Neuronal stem cell (in vitro differentiated cells): ENCODE data around the gene ATXN10.

ENCODE experiments used
- DNase-seq: peaks from one replicate; pipeline ENCODE4 v3.0.0-alpha.2; 2013; ENCODE audit warnings: low spot score
- H2AFZ ChIP-seq: one replicate; pipeline ENCODE4 v1.6.1; 2013; ENCODE audit warnings: mild to moderate bottlenecking, low read length, inconsistent platforms
- H2AK5ac ChIP-seq: 2 replicates; pipeline ENCODE4 v1.6.1; 2013; ENCODE audit warnings: low read depth, mild to moderate bottlenecking, inconsistent platforms, low read length, moderate library complexity, mixed read lengths
- H2BK120ac ChIP-seq: 2 replicates; pipeline ENCODE4 v1.6.1; 2013; ENCODE audit warnings: low read depth, mild to moderate bottlenecking, inconsistent platforms, low read length, moderate library complexity, mixed read lengths
- H2BK12ac ChIP-seq: one replicate; pipeline ENCODE4 v1.6.1; 2013; ENCODE audit warnings: low read length, inconsistent platforms
- H2BK15ac ChIP-seq: 2 replicates; pipeline ENCODE4 v1.6.1; 2013; ENCODE audit warnings: mild to moderate bottlenecking, low read length, inconsistent platforms, mixed read lengths
- H2BK5ac ChIP-seq: one replicate; pipeline ENCODE4 v1.6.1; 2013; ENCODE audit warnings: inconsistent platforms, mild to moderate bottlenecking, low read length, moderate library complexity
- H3K14ac ChIP-seq: one replicate; pipeline ENCODE4 v1.6.1; 2013; ENCODE audit warnings: low read length, inconsistent platforms
- H3K18ac ChIP-seq: 2 replicates; pipeline ENCODE4 v1.6.1; 2013; ENCODE audit warnings: low read length, inconsistent platforms
- H3K23ac ChIP-seq: 2 replicates; pipeline ENCODE4 v1.6.1; 2013; ENCODE audit warnings: low read depth, mild to moderate bottlenecking, mixed read lengths, low read length, inconsistent platforms; ENCODE audit not compliant: poor library complexity
- H3K27ac ChIP-seq: replicated peaks from 3 replicates; pipeline ENCODE4 v1.5.1; 2013; ENCODE audit warnings: low read length, inconsistent platforms
- H3K27me3 ChIP-seq, 3 experiments: 2 replicates each; pipeline ENCODE4 v1.6.1; 2013; ENCODE audit warnings: low read length in 3 of 3, mild to moderate bottlenecking in 2 of 3, inconsistent platforms in 1 of 3, low read depth in 1 of 3, mixed read lengths in 1 of 3, moderate library complexity in 1 of 3; ENCODE audit not compliant: control insufficient read depth in 3 of 3, insufficient read depth in 3 of 3
- H3K36me3 ChIP-seq, 2 donors: replicated peaks in 1 of 2; 2 replicates each; pipeline ENCODE4 v1.6.1; 2013; ENCODE audit warnings: low read length in 2 of 2; ENCODE audit not compliant: control insufficient read depth in 2 of 2, insufficient read depth in 2 of 2
- H3K4ac ChIP-seq: 2 replicates; pipeline ENCODE4 v1.6.1; 2013; ENCODE audit warnings: inconsistent platforms, mild to moderate bottlenecking, low read length, moderate library complexity
- H3K4me1 ChIP-seq, 2 donors: 1 replicate in 1 of 2; 2 replicates in 1 of 2; pipeline ENCODE4 v1.6.1; 2013; ENCODE audit warnings: low read length in 2 of 2, low read depth in 1 of 2; ENCODE audit not compliant: control insufficient read depth in 2 of 2, insufficient read depth in 1 of 2
- H3K4me2 ChIP-seq: one replicate; pipeline ENCODE4 v1.6.1; 2013; ENCODE audit warnings: mild to moderate bottlenecking, low read length, inconsistent platforms; ENCODE audit not compliant: insufficient read depth, poor library complexity, severe bottlenecking
- H3K4me3 ChIP-seq, 2 donors: 2 replicates each; pipeline ENCODE4 v1.5.1; 2013; ENCODE audit warnings: low read length in 2 of 2, mild to moderate bottlenecking in 2 of 2, inconsistent platforms in 1 of 2, moderate library complexity in 1 of 2
- H3K79me1 ChIP-seq: one replicate; pipeline ENCODE4 v1.6.1; 2013; ENCODE audit warnings: low read depth, mild to moderate bottlenecking, inconsistent platforms, low read length, moderate library complexity
- H3K9ac ChIP-seq: one replicate; pipeline ENCODE4 v1.6.1; 2013; ENCODE audit warnings: mild to moderate bottlenecking, low read depth, low read length, inconsistent platforms; ENCODE audit not compliant: poor library complexity
- H3K9me3 ChIP-seq, 2 donors: replicated peaks in 1 of 2; 2 replicates each; pipeline versions ENCODE3 to v1.6.1; 2013; ENCODE audit warnings: low read length in 2 of 2, mild to moderate bottlenecking in 2 of 2, inconsistent platforms in 1 of 2, low read depth in 1 of 2, mixed read lengths in 1 of 2, moderate library complexity in 1 of 2; ENCODE audit not compliant: control insufficient read depth in 2 of 2, insufficient read depth in 1 of 2
- H4K8ac ChIP-seq: one replicate; pipeline ENCODE4 v1.6.1; 2013; ENCODE audit warnings: low read depth, mild to moderate bottlenecking, inconsistent platforms, low read length, moderate library complexity
- H4K91ac ChIP-seq: one replicate; pipeline ENCODE4 v1.6.1; 2013; ENCODE audit warnings: low read length, low read depth, mild to moderate bottlenecking, inconsistent platforms; ENCODE audit not compliant: poor library complexity
- WGBS, 2 donors: extraction: QIAGEN DNeasy Blood & Tissue Kit; methylation state at CpG; one replicate each; pipeline ENCODE4 v1.1.7; 2013; ENCODE audit warnings: missing lambda C conversion rate in 2 of 2, mixed read lengths in 1 of 2; ENCODE audit not compliant: insufficient read length in 2 of 2, insufficient replicate concordance in 1 of 2; ENCODE audit errors: extremely low coverage in 2 of 2; 5-methylcytosine and 5-hydroxymethylcytosine counted together

ATXN10 gene

DNA sequence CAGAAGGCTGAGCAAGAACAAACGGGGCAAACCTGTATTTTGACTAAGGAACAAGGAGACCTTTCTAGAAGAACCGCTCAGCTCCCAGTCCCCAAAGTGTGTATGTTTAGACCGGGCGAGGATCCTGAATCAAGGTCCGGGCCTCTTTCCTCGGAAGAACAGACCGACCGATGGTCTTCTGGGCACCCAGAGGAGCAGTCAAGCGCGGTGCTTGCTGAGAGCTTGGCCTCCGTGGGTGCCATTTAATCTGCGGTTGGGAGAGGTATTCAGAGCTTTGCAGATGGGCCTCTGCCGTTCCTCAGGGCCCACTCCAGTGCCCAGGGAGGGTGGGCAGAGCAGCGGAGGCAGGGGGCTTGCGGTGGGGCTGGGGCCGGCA lies 26.5 kb upstream of the ATXN10 start:
- no peak overlapping the region for H2BK12ac ChIP-seq
- peak overlapping the region; percentile 85 for H2AFZ ChIP-seq
- no peak overlapping the region for H3K27ac ChIP-seq
- H2BK5ac ChIP-seq: no peak overlapping the region
- no peak overlapping the region for H4K91ac ChIP-seq
- H3K4me3 ChIP-seq: no peak overlapping the region
- no peak overlapping the region for H3K4me2 ChIP-seq
- no peaks in the 10 kb centered on the region for H3K79me1 ChIP-seq
- no peak overlapping the region for H2BK120ac ChIP-seq
- no peak overlapping the region for H2AK5ac ChIP-seq
- no peak overlapping the region for H3K9ac ChIP-seq
- peak overlapping the region; percentile 75 for H3K23ac ChIP-seq
- peaks cover 0 to 31% (median 26%) of the 10 kb centered on the region in 3 experiments for H3K27me3 ChIP-seq
- peak overlapping the region; percentile 88 for H3K18ac ChIP-seq
- H3K4ac ChIP-seq: no peak overlapping the region
- H3K14ac ChIP-seq: no peak overlapping the region
- peaks cover 0 to 2% of the 10 kb centered on the region in 2 donors for H3K9me3 ChIP-seq
- WGBS, 2 donors: no CpG with 5 or more reads among the region's 16 CpGs
- no peak overlapping the region for H4K8ac ChIP-seq
- no peaks in the 10 kb centered on the region for H3K36me3 ChIP-seq
- DNase-seq: no peak
- peaks cover 0 to 2% of the 10 kb centered on the region in 2 donors for H3K4me1 ChIP-seq
- H2BK15ac ChIP-seq: peak overlapping the region; percentile 88

- Histone ChIP-seq H3K4me2 (no peak overlapping the region), H2BK5ac (no peak overlapping the region), H3K14ac (no peak overlapping the region), H3K9ac (no peak overlapping the region), H3K4me3 (peak overlapping the region in 1 of 2 donors; percentile 49), H4K91ac (no peak overlapping the region), H2AFZ (peak overlapping the region; percentile 85), H2BK12ac (no peak overlapping the region), H3K27ac (no peak overlapping the region), H3K27me3 (peaks cover 0 to 31% (median 26%) of the 10 kb centered on the region in 3 experiments), H4K8ac (no peak overlapping the region), H3K4ac (no peak overlapping the region), H2AK5ac (peak overlapping the region; percentile 77), H3K79me1 (no peaks in the 10 kb centered on the region), H3K9me3 (peaks cover 0 to 2% of the 10 kb centered on the region in 2 donors), H3K36me3 (no peaks in the 10 kb centered on the region), H2BK15ac (peak overlapping the region; percentile 88), H3K4me1 (peaks cover 0 to 6% of the 10 kb centered on the region in 2 donors), H3K18ac (peak overlapping the region; percentile 88), H3K23ac (peak overlapping the region; percentile 75), H2BK120ac (no peak overlapping the region)
- WGBS, 2 donors: no CpG with 5 or more reads among the region's 54 CpGs
- peak; percentile 65 for DNase-seq
Observed at GRCh38 chr22:45645526-45646414, 25.9 kb upstream of the ATXN10 start.

DNA sequence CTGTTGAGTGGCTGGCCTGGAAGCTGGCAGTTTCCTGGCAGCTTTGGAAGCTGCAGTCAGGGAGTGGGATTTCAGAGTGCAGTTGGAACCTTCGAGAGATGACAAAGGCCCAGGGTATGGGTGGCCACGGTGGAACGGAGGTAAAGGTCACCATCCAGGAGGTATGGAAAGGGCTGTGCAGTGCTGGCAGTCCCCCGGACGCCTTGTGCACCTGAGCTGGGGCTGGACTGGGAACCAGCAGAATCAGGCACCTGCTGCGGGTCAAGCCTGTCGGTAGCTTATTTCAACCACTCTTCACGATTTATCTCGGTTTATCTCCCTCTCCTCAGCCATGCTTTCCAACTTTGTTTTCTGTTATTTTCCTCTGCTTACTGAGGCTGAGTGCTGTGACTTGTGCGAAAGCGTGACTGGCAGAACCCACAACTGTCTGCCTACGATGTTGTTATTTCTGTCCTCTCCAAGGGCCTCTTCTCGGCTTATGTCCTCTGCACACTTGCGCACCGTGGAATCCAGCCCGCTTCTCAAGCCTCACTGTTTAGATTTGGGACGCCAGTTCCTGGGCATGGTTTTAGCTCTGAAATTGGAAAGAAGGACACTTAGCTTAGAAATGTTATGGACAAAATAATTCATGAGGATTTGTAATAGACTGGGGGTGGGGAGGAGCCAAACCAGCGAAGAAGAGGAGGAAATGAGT lies 24.0 kb upstream of the ATXN10 start:
- H3K27ac ChIP-seq: no peak overlapping the region
- no peaks in the 10 kb centered on the region for H3K79me1 ChIP-seq
- H2AFZ ChIP-seq: no peak overlapping the region
- H2BK120ac ChIP-seq: peak overlapping the region; percentile 69
- no peak overlapping the region for H3K4me3 ChIP-seq
- no peak overlapping the region for H3K4ac ChIP-seq
- no peak overlapping the region for H4K8ac ChIP-seq
- H3K36me3 ChIP-seq: no peaks in the 10 kb centered on the region
- no peak overlapping the region for H3K14ac ChIP-seq
- H2BK15ac ChIP-seq: no peak overlapping the region
- no peak overlapping the region for H2BK12ac ChIP-seq
- peak overlapping the region; percentile 58 for H2AK5ac ChIP-seq
- no peak overlapping the region for H3K9ac ChIP-seq
- no peak overlapping the region for H4K91ac ChIP-seq
- no peak for DNase-seq
- no peak overlapping the region for H2BK5ac ChIP-seq
- peaks cover 0 to 6% of the 10 kb centered on the region in 2 donors for H3K4me1 ChIP-seq
- H3K9me3 ChIP-seq: peaks cover 0 to 2% of the 10 kb centered on the region in 2 donors
- peaks cover 0 to 24% (median 15%) of the 10 kb centered on the region in 3 experiments for H3K27me3 ChIP-seq
- WGBS, 2 donors: no CpG with 5 or more reads among the region's 18 CpGs
- H3K4me2 ChIP-seq: no peak overlapping the region
- peak overlapping the region; percentile 16 for H3K18ac ChIP-seq
- peak overlapping the region; percentile 37 for H3K23ac ChIP-seq
